ENCODE data around the gene RAB3IL1. TPM values are rescaled to one million over a fixed set of nuclear protein-coding genes. Genes with fewer than 3 reads are reported as not detected.

RAB3IL1 gene
- total and polyA plus RNA-seq, 9 of the 15 experiments (the other 6 are each of a cell fraction or from before 2014, with no cell fraction given), result 0.15 to 42.6 (median 15.5) TPM

DNA sequence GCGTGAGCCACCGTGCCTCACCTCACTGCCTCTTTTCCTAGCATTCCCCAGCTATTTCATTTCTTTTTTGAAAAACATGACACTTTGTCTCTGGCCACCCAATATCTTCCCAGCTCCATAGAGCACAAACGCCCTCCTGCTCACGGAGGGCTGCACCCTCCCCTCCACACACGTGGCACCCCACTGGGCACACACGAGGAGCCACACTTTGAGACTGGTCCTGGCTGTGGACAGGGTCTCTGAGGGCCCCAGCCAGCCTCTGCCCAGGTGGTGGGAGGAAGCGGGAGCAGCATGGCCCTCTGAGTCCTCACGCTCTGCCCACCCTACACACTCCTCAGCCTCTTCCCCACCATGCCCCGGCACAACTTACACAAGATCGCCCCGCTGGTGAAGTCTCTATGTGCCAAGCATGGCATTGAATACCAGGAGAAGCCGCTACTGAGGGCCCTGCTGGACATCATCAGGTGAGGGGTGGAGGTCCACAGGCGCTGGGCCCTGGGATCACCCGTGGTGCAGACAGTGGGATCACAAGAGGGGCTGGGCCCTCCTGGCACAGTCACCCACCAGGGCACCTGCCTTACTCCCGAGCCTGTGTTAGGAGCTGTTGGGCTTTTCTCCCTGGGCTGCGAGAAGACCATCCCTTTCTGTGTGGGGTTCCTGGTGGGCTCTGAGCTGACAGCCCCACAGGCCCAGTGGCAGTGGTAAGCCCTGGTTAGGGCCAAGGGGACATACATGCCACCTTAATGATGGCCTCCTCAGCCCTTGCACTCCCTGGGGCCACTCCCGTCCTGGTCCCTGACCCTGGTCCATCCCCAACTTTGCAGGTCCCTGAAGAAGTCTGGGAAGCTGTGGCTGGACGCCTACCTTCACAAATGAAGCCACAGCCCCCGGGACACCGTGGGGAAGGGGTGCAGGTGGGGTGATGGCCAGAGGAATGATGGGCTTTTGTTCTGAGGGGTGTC, 52.3 kb downstream of the RAB3IL1 start:
- H4K20me1 ChIP-seq (replicated peaks; ENCODE audit: control insufficient read depth, insufficient read depth, low read length), result no peaks in the 10 kb centered on the region
- in situ Hi-C loops (cut with MboI) (no loop called here), intact Hi-C loops (cut with micrococcal nuclease) (no loop called here)
- H3K9me3 ChIP-seq (replicated peaks; ENCODE audit: control insufficient read depth, insufficient read depth, low read depth, low read length), result no peaks in the 10 kb centered on the region
- DNase-seq (ENCODE audit: extremely low read depth in 1 of 4, low spot score in 3 of 4), result no peak
- H3K27me3 ChIP-seq (ENCODE audit: control insufficient read depth in 2 of 2, insufficient read depth in 2 of 2, low read length in 2 of 2), result no peaks in the 10 kb centered on the region
- no peak overlapping the region for H2AFZ ChIP-seq (ENCODE audit: low read depth, low read length)
- H3K36me3 ChIP-seq (ENCODE audit: control insufficient read depth, insufficient read depth, low read length), result no peaks in the 10 kb centered on the region
- H3K9me1 ChIP-seq (ENCODE audit: control insufficient read depth, insufficient read depth, low read length), result no peaks in the 10 kb centered on the region
- POLR2A ChIA-PET, result interaction anchor here (0.6 kb wide), 1 partner anchor 505 kb away, joined by 4 read pairs; no protein-coding TSS in a partner anchor
- H3K4me3 ChIP-seq, result no peak overlapping the region
- H3K9ac ChIP-seq (ENCODE audit: insufficient read depth in 1 of 2, low read depth in 2 of 2, low read length in 2 of 2), result peak overlapping the region in 1 of 2 experiments; percentile 79; a peak in 2 of 4 replicates
- H3K4me1 ChIP-seq (replicated peaks in 1 of 2; ENCODE audit: control insufficient read depth in 2 of 2, insufficient read depth in 2 of 2, low read length in 2 of 2), result peaks cover 43 to 75% of the 10 kb centered on the region in 2 experiments
- FAIRE-seq, result no peak
- H3K4me2 ChIP-seq (ENCODE audit: insufficient read depth, low read length), result no peak overlapping the region
- no TSS peak for BruUV-seq (replicated peaks)
- ATAC-seq, result no peak
- WGBS (ENCODE audit: insufficient coverage, low coverage, missing lambda C conversion rate), result 79% methylated on average over 20 of the region's 20 CpGs
- CTCF ChIA-PET (ENCODE audit: low intra/inter-chr PET ratio), result interaction anchor here (0.8 kb wide), 1 partner anchor 450 kb away, joined by 4 read pairs; no protein-coding TSS in a partner anchor
- 0 out of 3 replicates have a peak, but pooled peaks cover 3% of the 10 kb centered on the region for H3K79me2 ChIP-seq (ENCODE audit: control insufficient read depth, insufficient read depth, low read length)
- H3K27ac ChIP-seq (ENCODE audit: extremely low read depth, low read depth, low read length), result no peak overlapping the region; the same call in 2 of the 3 replicates
- TF ChIP-seq MAFK (IDR thresholded peaks at IDR 0.05; ENCODE audit: low read length) (no peak), ZNF212 (CRISPR knock-in tag; IDR thresholded peaks at IDR 0.05) (no peak), IRF1 (CRISPR knock-in tag; IDR thresholded peaks at IDR 0.05; ENCODE audit: borderline replicate concordance) (no peak), ELF4 (CRISPR knock-in tag; IDR thresholded peaks at IDR 0.05) (no peak), CREB1 (IDR thresholded peaks at IDR 0.05) (no peak), CREB1 (CRISPR knock-in tag; IDR thresholded peaks at IDR 0.05) (no peak), SMARCC2 (IDR thresholded peaks at IDR 0.05; ENCODE audit: low read depth) (no peak), E2F4 (CRISPR knock-in tag; IDR thresholded peaks at IDR 0.05; ENCODE audit: low read depth) (no peak), ELF1 (tag; IDR thresholded peaks at IDR 0.05) (no peak)
- TF ChIP-seq, protein P1, sequence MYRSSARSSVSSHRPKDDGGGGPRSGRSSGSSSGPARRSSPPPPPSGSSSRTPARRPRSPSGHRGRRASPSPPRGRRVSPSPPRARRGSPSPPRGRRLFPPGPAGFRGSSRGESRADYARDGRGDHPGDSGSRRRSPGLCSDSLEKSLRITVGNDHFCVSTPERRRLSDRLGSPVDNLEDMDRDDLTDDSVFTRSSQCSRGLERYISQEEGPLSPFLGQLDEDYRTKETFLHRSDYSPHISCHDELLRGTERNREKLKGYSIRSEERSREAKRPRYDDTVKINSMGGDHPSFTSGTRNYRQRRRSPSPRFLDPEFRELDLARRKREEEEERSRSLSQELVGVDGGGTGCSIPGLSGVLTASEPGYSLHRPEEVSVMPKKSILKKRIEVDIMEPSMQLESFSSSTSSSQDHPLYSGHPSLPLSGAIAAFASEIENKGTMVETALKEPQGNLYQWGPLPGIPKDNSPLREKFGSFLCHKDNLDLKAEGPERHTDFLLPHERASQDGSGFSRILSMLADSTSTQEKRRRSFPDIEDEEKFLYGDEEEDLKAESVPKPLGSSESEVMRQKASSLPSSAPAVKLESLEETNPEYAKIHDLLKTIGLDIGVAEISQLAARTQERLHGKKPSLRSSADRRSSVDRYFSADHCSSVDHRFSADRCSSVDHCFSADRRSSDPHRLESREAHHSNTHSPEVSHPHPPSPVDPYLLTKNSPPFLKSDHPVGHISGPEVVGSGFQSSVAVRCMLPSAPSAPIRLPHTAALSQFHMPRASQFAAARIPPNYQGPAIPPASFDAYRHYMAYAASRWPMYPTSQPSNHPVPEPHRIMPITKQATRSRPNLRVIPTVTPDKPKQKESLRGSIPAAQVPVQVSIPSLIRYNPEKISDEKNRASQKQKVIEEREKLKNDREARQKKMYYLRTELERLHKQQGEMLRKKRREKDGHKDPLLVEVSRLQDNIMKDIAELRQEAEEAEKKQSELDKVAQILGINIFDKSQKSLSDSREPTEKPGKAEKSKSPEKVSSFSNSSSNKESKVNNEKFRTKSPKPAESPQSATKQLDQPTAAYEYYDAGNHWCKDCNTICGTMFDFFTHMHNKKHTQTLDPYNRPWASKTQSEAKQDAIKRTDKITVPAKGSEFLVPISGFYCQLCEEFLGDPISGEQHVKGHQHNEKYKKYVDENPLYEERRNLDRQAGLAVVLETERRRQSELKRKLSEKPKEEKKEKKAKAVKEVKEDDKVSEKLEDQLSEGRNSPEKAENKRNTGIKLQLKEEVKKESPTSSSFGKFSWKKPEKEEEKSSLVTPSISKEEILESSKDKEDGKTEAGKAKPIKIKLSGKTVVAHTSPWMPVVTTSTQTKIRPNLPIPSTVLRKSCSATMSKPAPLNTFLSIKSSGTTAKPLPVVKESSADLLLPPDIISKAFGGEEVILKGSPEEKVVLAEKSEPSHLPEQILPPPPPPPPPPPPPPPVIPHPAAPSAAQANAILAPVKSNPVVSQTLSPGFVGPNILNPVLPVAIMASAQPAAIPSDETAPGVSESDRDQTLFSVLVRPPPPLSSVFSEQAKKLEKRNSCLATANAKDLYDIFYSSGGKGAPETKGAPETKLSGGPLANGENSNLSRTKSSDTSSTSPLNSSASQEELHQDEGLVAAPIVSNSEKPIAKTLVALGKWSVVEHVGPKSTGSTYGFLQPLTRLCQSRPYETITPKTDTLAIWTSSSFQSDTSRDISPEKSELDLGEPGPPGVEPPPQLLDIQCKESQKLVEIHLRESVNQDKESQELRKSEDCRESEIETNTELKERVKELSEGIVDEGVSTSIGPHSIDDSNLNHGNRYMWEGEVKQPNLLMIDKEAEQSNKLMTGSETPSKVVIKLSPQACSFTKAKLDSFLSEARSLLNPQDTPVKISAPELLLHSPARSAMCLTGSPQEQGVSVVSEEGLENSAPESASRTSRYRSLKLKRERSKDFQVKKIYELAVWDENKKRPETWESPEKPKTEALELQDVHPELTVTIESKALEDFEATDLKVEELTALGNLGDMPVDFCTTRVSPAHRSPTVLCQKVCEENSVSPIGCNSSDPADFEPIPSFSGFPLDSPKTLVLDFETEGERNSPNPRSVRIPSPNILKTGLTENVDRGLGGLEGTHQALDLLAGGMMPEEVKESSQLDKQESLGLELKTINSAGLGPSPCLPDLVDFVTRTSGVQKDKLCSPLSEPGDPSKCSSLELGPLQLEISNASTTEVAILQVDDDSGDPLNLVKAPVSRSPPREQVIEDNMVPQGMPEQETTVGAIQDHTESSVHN (IDR thresholded peaks at IDR 0.05; ENCODE audit: borderline replicate concordance in 1 of 2, low read depth in 1 of 2), result no peak

All from K562 (cell line).